KOPT-K1 (cell line): ENCODE results near the gene CST6.
A peak's percentile ranks its signal among the peaks of the same experiment; 100 is the strongest.
"Not testable (repeated sequence)": the region's sequence is repeated elsewhere in the genome, so short reads cannot be mapped to it uniquely, and the experiment has no call there.

ENCODE experiments used
- H3K27ac ChIP-seq: fragments of 200-600 bp; sonication (generic); 2 replicates; pipeline ENCODE4 v1.5.1; 2016; ENCODE audit warnings: antibody characterized with exemption, mild to moderate bottlenecking, low read depth, low read length; ENCODE audit not compliant: poor library complexity, severe bottlenecking
- H3K36me3 ChIP-seq: fragments of 200-600 bp; sonication (generic); 2 replicates; pipeline ENCODE4 v1.5.1; 2017; ENCODE audit warnings: antibody characterized with exemption, mild to moderate bottlenecking, low read length, moderate library complexity; ENCODE audit not compliant: insufficient read depth
- H3K9me3 ChIP-seq: fragments of 200-600 bp; sonication (generic); 2 replicates; pipeline ENCODE4 v1.5.1; 2017; ENCODE audit warnings: antibody characterized with exemption, low read length, mild to moderate bottlenecking; ENCODE audit not compliant: insufficient read depth, poor library complexity, severe bottlenecking

CST6 gene

GRCh38 chr11:66006134-66006890 is 5.5 kb upstream of the CST6 start:
- H3K36me3 ChIP-seq = peaks cover 36% of the 10 kb centered on the region
- no peaks in the 10 kb centered on the region for H3K9me3 ChIP-seq
- H3K27ac ChIP-seq = peak overlapping the region; percentile 58

- Histone ChIP-seq H3K36me3 (peaks cover 36% of the 10 kb centered on the region), H3K27ac (peak overlapping the region; percentile 58), H3K9me3 (no peaks in the 10 kb centered on the region)
These were observed 5.0 kb upstream of the CST6 start for GRCh38 chr11:66006891-66007176.

GRCh38 chr11:66007201-66007634 is 4.6 kb upstream of the CST6 start:
- Histone ChIP-seq H3K36me3 (peaks cover 36% of the 10 kb centered on the region), H3K9me3 (no peaks in the 10 kb centered on the region), H3K27ac (peak overlapping the region; percentile 58)

- no peak overlapping the region for H3K27ac ChIP-seq
- H3K9me3 ChIP-seq = no peaks in the 10 kb centered on the region
- peaks cover 36% of the 10 kb centered on the region for H3K36me3 ChIP-seq
These were observed 3.7 kb upstream of the CST6 start for GRCh38 chr11:66008095-66008467.

GRCh38 chr11:66008468-66009101 is 3.2 kb upstream of the CST6 start:
- no peaks in the 10 kb centered on the region for H3K9me3 ChIP-seq
- H3K27ac ChIP-seq = no peak overlapping the region
- peaks cover 33% of the 10 kb centered on the region for H3K36me3 ChIP-seq

- not testable (repeated sequence) for H3K9me3 ChIP-seq, H3K27ac ChIP-seq
- peaks cover 18% of the 10 kb centered on the region for H3K36me3 ChIP-seq
These were observed 1.8 kb upstream of the CST6 start for GRCh38 chr11:66010036-66010435.

GRCh38 chr11:66011239-66011784 is 496 bp upstream of the CST6 start:
- Histone ChIP-seq H3K36me3 (0 out of 2 replicates have a peak, but pooled peaks cover 6% of the 10 kb centered on the region), H3K27ac (no peak overlapping the region), H3K9me3 (no peaks in the 10 kb centered on the region)

- Histone ChIP-seq H3K9me3 (no peaks in the 10 kb centered on the region), H3K27ac (no peak overlapping the region), H3K36me3 (no peaks in the 10 kb centered on the region)
These were observed 650 bp downstream of the CST6 start for GRCh38 chr11:66012371-66012945.

DNA sequence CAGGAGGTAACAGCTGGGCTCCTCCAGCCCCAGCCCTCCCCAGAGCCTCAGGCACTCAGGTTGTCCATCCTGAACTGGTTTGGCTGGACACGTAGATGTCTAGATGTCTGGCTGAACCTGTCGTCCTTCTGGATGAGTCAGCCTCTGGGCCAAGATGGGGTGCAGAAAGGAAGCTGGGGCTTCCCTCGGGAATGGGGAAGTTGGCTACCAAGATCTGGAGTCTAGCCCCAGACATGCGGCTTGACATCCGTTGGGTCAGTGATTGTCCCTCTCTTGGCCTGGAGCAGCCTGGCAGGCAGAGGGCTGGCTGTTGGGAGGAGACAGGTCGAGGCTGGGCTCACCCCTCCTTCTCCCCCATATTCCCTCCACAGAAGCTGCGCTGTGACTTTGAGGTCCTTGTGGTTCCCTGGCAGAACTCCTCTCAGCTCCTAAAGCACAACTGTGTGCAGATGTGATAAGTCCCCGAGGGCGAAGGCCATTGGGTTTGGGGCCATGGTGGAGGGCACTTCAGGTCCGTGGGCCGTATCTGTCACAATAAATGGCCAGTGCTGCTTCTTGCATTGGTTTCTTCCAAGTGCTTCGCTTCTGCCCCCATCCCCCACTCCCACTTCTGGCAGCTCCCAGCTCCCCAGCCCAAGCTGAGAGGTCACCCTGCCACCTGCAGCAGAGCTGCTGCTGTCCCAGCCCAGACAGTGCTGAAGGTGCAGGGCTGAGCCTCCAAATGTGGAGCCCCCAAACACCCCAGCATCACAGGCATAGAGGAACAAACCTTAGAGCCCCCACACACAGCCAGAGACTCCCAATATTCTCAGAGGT is 1.3 kb downstream of the CST6 start:
- H3K9me3 ChIP-seq = no peaks in the 10 kb centered on the region
- no peaks in the 10 kb centered on the region for H3K36me3 ChIP-seq
- H3K27ac ChIP-seq = no peak overlapping the region

DNA sequence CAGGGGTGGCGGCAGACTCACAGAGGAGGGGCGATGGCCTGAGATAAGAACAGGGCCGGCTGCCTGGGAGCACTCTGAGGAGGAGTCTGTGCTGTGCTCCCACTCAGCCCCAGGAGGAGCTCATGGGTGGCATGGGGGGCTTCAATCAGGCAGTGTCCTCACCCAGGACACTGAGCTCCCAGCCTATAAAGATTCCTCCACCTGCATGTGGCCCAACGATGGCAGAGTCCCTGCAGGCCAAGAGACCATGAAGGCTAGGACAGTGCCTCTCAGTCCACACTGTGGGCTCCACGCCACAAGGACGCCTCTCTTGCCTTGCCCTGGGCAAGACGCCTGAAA is 1.9 kb downstream of the CST6 start:
- Histone ChIP-seq H3K36me3 (no peaks in the 10 kb centered on the region), H3K27ac (no peak overlapping the region), H3K9me3 (no peaks in the 10 kb centered on the region)

DNA sequence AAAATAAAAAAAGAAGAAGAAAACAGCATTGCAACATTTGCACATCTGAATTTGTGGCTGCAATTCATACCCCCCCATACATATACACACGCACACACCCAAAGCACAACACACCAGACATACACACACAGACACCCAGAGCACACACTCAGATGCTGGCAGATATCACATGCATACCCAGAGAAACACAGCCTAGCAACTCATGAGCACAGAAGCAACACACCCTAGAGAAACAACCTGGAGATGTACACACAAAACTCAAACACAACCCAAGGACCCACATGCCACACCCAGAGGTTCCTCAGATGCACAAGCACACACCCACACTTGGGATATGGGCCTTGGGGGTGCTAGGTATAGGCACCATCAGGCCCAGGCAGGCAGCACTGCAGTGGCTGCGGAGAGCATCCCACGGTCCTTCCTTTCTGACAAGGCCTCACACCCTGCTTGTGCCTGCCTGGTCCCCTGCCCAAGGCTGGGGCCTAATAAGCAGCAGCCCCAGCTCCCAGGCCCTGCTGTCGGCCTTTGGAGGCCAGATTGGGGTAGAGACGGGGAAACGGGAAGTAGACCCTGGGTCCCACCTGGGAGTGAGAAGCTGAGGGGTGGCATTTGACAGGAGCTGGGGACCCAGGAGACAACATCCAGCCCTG is 3.1 kb downstream of the CST6 start:
- Histone ChIP-seq H3K36me3 (no peaks in the 10 kb centered on the region), H3K9me3 (no peaks in the 10 kb centered on the region), H3K27ac (no peak overlapping the region)

DNA sequence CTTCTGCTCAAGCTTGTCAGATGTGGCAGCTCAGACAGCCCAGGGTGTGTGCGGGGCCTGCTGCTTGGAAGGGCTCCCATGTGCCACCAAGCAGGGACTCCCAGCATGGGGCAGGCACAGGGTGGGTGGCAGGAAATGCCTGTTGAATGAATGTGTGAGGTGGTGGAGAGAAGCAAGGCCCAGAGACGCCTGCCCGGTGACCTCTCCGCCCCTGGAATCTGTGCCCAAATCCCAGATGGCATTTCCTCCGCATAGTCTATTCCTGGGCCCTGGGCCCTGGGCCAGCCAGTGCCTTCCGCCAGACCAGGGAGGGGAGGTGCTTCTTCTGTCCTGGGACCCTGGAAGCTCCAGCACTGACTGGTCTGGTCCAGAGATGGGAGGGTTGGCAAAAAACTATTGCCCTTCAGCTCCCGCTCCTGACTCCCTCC is 3.7 kb downstream of the CST6 start:
- H3K36me3 ChIP-seq = no peaks in the 10 kb centered on the region
- H3K27ac ChIP-seq = no peak overlapping the region
- no peaks in the 10 kb centered on the region for H3K9me3 ChIP-seq

- Histone ChIP-seq H3K27ac (no peak overlapping the region), H3K9me3 (no peaks in the 10 kb centered on the region), H3K36me3 (no peaks in the 10 kb centered on the region)
These were observed 4.4 kb downstream of the CST6 start for GRCh38 chr11:66015936-66016792.

GRCh38 chr11:66016793-66017177 is 5.0 kb downstream of the CST6 start:
- Histone ChIP-seq H3K27ac (no peak overlapping the region), H3K9me3 (no peaks in the 10 kb centered on the region), H3K36me3 (no peaks in the 10 kb centered on the region)
